Measurements from ENCODE around the gene CYBA. TPM values are rescaled to one million over a fixed set of nuclear protein-coding genes. Genes with fewer than 3 reads are reported as not detected.

Gene CYBA
- total and polyA plus RNA-seq, 2 donors (not counting 1 experiment from before 2014, with no cell fraction given) = 701 to 1,336 TPM

DNA sequence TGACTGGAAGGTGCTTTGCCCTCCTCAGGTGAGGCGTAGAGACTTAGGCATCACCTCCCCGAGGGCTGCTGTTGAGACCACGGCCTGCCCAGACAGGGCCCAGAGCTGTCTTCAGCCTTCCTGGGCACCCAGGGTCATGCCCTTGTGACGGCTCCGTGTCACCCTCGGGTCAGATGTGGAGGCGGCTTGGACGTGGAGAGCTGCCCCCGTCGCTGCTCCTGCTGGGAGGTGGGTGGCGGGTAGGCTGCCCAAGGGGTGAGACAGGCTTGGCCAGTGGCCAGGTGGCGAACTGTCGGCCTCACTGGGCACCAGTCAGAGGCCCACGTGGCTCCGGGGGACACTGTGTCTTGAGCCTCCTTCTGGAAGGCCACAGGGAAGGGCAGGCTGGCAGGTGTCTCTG, 44.4 kb upstream of the CYBA start:
- TF ChIP-seq, protein P1, sequence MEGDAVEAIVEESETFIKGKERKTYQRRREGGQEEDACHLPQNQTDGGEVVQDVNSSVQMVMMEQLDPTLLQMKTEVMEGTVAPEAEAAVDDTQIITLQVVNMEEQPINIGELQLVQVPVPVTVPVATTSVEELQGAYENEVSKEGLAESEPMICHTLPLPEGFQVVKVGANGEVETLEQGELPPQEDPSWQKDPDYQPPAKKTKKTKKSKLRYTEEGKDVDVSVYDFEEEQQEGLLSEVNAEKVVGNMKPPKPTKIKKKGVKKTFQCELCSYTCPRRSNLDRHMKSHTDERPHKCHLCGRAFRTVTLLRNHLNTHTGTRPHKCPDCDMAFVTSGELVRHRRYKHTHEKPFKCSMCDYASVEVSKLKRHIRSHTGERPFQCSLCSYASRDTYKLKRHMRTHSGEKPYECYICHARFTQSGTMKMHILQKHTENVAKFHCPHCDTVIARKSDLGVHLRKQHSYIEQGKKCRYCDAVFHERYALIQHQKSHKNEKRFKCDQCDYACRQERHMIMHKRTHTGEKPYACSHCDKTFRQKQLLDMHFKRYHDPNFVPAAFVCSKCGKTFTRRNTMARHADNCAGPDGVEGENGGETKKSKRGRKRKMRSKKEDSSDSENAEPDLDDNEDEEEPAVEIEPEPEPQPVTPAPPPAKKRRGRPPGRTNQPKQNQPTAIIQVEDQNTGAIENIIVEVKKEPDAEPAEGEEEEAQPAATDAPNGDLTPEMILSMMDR (IDR thresholded peaks at IDR 0.05) = no peak
- no peak for TF ChIP-seq EZH2 (IDR thresholded peaks at IDR 0.05; ENCODE audit: borderline replicate concordance, insufficient read depth, low read depth, low read length, poor library complexity, severe bottlenecking)
- CTCF ChIA-PET = no interaction called here
- Histone ChIP-seq H3K27me3 (replicated peaks in 1 of 4; ENCODE audit: control extremely low read depth in 1 of 4, control insufficient read depth in 3 of 4, insufficient read depth in 4 of 4, low read length in 3 of 4) (no peaks in the 10 kb centered on the region), H3K4me1 (ENCODE audit: control insufficient read depth in 2 of 2, insufficient read depth in 2 of 2, low read length in 2 of 2) (peaks cover 33 to 66% of the 10 kb centered on the region in 2 donors), H2AFZ (ENCODE audit: insufficient read depth, low read depth, low read length, poor library complexity, severe bottlenecking) (no peak overlapping the region), H3K4me2 (replicated peaks; ENCODE audit: low read depth, low read length, poor library complexity, severe bottlenecking) (no peak overlapping the region), H3K79me2 (ENCODE audit: control insufficient read depth, insufficient read depth, low read length) (peaks cover 32% of the 10 kb centered on the region), H4K20me1 (ENCODE audit: control insufficient read depth, insufficient read depth, low read length, poor library complexity, severe bottlenecking) (peaks cover 23% of the 10 kb centered on the region), H3K27ac (ENCODE audit: low read length in 2 of 2) (no peak overlapping the region), H3K9ac (ENCODE audit: low read length) (no peak overlapping the region), H3K36me3 (replicated peaks in 1 of 2; ENCODE audit: control extremely low read depth in 1 of 2, control insufficient read depth in 1 of 2, extremely low read depth in 1 of 2, insufficient read depth in 2 of 2, low read length in 1 of 2) (peaks cover 0 to 47% of the 10 kb centered on the region in 2 experiments), H3K9me3 (ENCODE audit: control extremely low read depth in 1 of 3, control insufficient read depth in 2 of 3, insufficient read depth in 1 of 3, low read length in 2 of 3) (no peaks in the 10 kb centered on the region), H3K4me3 (ENCODE audit: control extremely low read depth in 1 of 5, extremely low read depth in 1 of 5, insufficient read depth in 1 of 5, low read depth in 2 of 5, low read length in 4 of 5) (no peak overlapping the region)
- no peak for ATAC-seq (ENCODE audit: low read depth)
- Mint-ChIP-seq H3K4me1 (peaks cover 46% of the 10 kb centered on the region), H3K4me3 (no peak overlapping the region), H3K27ac (no peak overlapping the region), H3K9me3 (ENCODE audit: insufficient read depth) (no peaks in the 10 kb centered on the region), H3K27me3 (no peaks in the 10 kb centered on the region)
- POLR2A ChIA-PET = no interaction called here
- no peak for DNase-seq
- WGBS (ENCODE audit: insufficient coverage) = 93% methylated on average over 15 of the region's 15 CpGs
- intact Hi-C loops (cut with micrococcal nuclease) = no loop called here

DNA sequence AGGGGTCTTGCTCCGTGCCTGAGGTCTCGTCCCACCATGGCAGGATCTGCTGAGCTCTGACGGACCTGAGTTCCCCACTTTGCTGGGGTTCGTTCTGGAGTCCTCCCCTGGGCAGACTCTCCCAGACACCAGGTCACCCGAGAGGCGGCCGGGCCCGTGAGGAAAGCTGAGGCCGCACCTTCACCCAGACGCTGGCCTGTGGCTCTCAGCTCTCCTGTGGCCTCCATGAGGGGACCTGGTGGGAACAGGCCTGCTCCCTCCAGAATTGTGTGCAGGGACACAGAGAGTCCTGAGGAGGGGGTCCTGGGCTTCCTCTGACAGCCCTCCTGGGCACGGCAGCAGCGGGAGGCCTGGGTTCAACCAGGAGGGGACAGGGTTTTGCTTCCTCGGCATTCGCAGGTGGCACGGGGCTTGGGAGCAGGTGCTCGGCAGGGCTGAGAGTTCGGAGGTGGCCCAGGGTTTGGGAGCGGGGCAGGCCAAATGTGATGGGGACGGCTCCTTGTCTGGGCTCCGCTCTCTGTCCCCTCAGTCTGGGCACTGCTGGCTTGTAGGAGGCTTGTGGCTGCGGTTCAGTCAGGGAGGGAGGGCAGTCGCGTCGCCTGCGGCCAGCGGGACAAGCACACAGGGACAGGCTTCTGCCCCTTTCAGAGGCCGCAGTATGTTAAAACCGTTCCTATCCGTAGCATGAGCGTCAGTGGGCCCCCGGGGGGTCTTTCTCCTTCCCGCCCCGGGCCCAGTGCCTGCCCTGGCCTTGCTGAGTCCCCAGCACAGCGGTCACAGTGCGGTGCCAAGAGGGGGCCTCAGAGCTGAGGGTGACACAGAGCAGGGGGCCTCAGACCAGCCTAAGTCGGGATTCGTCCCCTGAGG, 43.6 kb upstream of the CYBA start:
- H3K4me3 ChIP-seq (ENCODE audit: control extremely low read depth in 1 of 5, extremely low read depth in 1 of 5, insufficient read depth in 1 of 5, low read depth in 2 of 5, low read length in 4 of 5) = no peak overlapping the region
- no peak overlapping the region for H3K27ac ChIP-seq (ENCODE audit: low read length in 2 of 2)
- peaks cover 25 to 58% of the 10 kb centered on the region in 2 donors for H3K4me1 ChIP-seq (ENCODE audit: control insufficient read depth in 2 of 2, insufficient read depth in 2 of 2, low read length in 2 of 2)
- H3K79me2 ChIP-seq (ENCODE audit: control insufficient read depth, insufficient read depth, low read length) = peaks cover 24% of the 10 kb centered on the region
- H3K9ac ChIP-seq (ENCODE audit: low read length) = no peak overlapping the region
- no peaks in the 10 kb centered on the region for H3K27me3 Mint-ChIP-seq
- H3K4me1 Mint-ChIP-seq = peaks cover 39% of the 10 kb centered on the region
- no peak overlapping the region for H2AFZ ChIP-seq (ENCODE audit: insufficient read depth, low read depth, low read length, poor library complexity, severe bottlenecking)
- ATAC-seq (ENCODE audit: low read depth) (no peak), DNase-seq (no peak)
- WGBS (ENCODE audit: insufficient coverage) = 93% methylated on average over 37 of the region's 37 CpGs
- H3K9me3 ChIP-seq (ENCODE audit: control extremely low read depth in 1 of 3, control insufficient read depth in 2 of 3, insufficient read depth in 1 of 3, low read length in 2 of 3) = no peaks in the 10 kb centered on the region
- POLR2A ChIA-PET = interaction anchor here (0.7 kb wide), 1 partner anchor 51 kb away, joined by 3 read pairs; no protein-coding TSS in a partner anchor
- H3K4me2 ChIP-seq (replicated peaks; ENCODE audit: low read depth, low read length, poor library complexity, severe bottlenecking) = no peak overlapping the region
- intact Hi-C loops (cut with micrococcal nuclease) = no loop called here
- H3K9me3 Mint-ChIP-seq (ENCODE audit: insufficient read depth) = no peaks in the 10 kb centered on the region
- TF ChIP-seq EZH2 (IDR thresholded peaks at IDR 0.05; ENCODE audit: borderline replicate concordance, insufficient read depth, low read depth, low read length, poor library complexity, severe bottlenecking) = no peak
- TF ChIP-seq, protein P1 (IDR thresholded peaks at IDR 0.05) = no peak
- H3K4me3 Mint-ChIP-seq = no peak overlapping the region
- peaks cover 23% of the 10 kb centered on the region for H4K20me1 ChIP-seq (ENCODE audit: control insufficient read depth, insufficient read depth, low read length, poor library complexity, severe bottlenecking)
- peaks cover 0 to 43% of the 10 kb centered on the region in 2 experiments for H3K36me3 ChIP-seq (replicated peaks in 1 of 2; ENCODE audit: control extremely low read depth in 1 of 2, control insufficient read depth in 1 of 2, extremely low read depth in 1 of 2, insufficient read depth in 2 of 2, low read length in 1 of 2)
- CTCF ChIA-PET = no interaction called here
- peak overlapping the region; percentile 26 for H3K27ac Mint-ChIP-seq
- H3K27me3 ChIP-seq (replicated peaks in 1 of 4; ENCODE audit: control extremely low read depth in 1 of 4, control insufficient read depth in 3 of 4, insufficient read depth in 4 of 4, low read length in 3 of 4) = no peaks in the 10 kb centered on the region
